NB4 (cell line): Measurements from ENCODE around the gene SLC6A6.
"Not testable (repeated sequence)": the region's sequence is repeated elsewhere in the genome, so short reads cannot be mapped to it uniquely, and the experiment has no call there.

ENCODE experiments used
- DNase-seq: peaks from one replicate; pipeline ENCODE4 v3.0.0; 2010; ENCODE audit warnings: low read depth
- H3K4me3 ChIP-seq: one replicate; pipeline ENCODE4 v1.5.1; 2011; ENCODE audit warnings: mild to moderate bottlenecking, low read depth, low read length, moderate library complexity
- CTCF ChIP-seq: IDR thresholded peaks from one replicate; pipeline ENCODE4 v1.5.1; 2012; ENCODE audit warnings: low read depth, low read length
- MYC ChIP-seq: IDR thresholded peaks from 2 replicates; pipeline ENCODE4 v1.6.1; 2011; ENCODE audit warnings: low read depth, low read length
- POLR2A ChIP-seq: IDR thresholded peaks from 2 replicates; pipeline ENCODE4 v1.6.1; 2011; ENCODE audit warnings: mild to moderate bottlenecking; ENCODE audit not compliant: insufficient read length; ENCODE audit errors: extremely low read depth
- TF ChIP-seq, protein P1 (sequence below): IDR thresholded peaks from 2 replicates; pipeline ENCODE4 v1.6.1; 2011; ENCODE audit warnings: low read depth, low read length

Gene SLC6A6

GRCh38 chr3:14404186-14404585 lies 1.8 kb downstream of the SLC6A6 start:
- TF ChIP-seq CTCF (no peak), MYC (no peak), POLR2A (no peak)
- TF ChIP-seq, protein P1, sequence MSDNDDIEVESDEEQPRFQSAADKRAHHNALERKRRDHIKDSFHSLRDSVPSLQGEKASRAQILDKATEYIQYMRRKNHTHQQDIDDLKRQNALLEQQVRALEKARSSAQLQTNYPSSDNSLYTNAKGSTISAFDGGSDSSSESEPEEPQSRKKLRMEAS, result no peak
- H3K4me3 ChIP-seq, result peak overlapping the region; percentile 100
- no peak for DNase-seq

DNA sequence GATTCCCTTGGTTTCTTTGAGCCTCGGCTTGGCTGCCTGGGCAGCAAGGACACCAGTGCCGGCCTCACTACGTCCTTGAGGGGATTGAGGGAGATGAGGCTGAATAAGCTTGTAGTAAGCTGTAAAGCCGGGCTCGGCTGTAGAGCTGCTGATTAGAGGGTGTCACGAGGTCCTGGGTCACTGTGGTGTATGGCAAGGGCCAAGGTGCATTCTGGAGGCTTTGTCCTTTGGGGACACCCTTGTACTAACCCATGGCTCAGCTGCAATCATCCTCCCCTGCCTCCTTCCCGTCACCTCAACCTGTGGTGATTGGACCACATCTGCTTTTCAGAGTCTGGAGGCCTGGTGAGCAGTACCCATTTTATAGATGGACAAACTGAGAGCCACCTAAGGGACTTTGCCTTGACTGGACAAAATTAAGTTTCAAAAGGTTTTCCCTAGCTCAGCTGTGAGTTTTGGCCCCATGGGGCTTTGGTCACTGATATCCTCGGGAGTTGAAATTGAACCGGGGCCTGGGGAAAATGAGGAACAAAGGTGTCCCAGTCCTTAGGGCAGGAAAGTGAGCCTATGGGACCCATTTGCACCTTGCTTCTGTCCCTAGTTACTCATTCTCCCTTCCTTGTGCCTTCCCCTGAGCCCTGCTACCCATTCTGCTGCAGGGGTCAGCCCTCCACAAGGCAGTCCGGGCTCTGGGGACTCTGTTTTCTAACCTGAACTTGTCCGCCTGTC lies 2.4 kb downstream of the SLC6A6 start:
- H3K4me3 ChIP-seq, result peak overlapping the region; percentile 100
- TF ChIP-seq CTCF (no peak), POLR2A (no peak), MYC (no peak)
- TF ChIP-seq, protein P1, result no peak
- DNase-seq, result peak; percentile 36

DNA sequence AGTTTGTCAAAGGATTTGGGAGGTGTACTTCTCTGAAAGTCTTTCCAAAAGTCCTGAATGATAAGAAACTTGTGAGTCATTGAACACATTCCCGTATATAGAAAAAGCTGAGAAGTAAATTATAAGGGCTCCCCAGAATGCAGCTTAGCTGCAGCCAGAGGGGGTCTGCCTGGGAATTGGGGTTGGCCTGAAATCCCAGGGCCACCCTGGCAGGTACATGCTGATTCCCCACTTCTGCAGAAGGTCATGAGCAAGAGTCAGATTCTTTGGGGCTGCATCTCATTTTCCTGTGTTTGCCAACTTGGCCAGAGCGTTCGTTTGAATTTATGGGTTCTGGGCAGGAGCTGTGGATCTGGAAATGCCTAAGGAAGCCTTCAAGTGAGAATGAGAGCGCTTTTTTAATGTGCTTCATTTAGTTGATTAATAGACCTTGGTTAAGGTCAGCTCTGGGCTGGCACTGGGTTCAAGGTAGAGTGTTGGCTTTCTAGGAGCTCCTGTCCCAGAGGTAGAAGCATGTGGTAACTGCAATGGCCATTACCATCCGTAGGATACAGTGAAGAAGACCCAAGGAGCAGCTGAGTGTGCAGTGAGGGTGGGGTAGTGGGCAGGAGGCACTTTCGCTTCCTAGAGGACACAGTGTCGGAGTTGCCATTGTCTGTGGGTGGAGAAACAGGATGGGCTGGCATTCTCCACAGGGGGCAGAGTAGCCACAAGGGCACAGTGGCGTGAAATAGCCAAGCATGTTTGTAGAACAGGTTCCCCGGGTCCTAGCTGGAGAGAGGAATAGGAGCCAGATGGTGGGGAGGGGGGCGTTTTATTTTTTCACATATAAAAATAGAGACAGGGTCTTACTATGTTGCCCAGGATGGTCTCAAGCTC lies 3.2 kb downstream of the SLC6A6 start:
- no peak for TF ChIP-seq CTCF
- no peak for DNase-seq
- peak overlapping the region; percentile 100 for H3K4me3 ChIP-seq

DNA sequence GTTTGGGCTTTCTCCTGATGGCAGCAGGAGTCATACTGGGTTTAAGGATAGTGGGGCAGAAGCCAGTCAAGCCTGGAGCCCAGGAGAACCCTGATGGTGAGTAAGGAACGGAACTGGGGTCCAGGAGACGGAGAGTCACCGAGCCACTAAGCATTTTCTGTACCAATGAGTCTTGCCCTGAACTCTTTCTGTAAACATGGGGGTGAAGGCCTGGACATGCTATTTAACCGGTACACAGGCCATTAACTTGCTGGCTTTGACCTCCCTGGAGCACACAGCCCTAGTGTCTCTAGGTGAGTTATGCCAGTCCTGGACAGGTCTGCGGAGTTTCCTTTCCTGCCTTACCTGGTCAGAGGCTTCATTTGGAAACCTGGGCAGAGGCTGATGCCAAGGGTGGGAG lies 3.9 kb downstream of the SLC6A6 start:
- DNase-seq, result no peak
- H3K4me3 ChIP-seq, result no peak overlapping the region
- TF ChIP-seq POLR2A, result no peak
- no peak for TF ChIP-seq CTCF
- TF ChIP-seq, protein P1, result no peak
- TF ChIP-seq MYC, result no peak

DNA sequence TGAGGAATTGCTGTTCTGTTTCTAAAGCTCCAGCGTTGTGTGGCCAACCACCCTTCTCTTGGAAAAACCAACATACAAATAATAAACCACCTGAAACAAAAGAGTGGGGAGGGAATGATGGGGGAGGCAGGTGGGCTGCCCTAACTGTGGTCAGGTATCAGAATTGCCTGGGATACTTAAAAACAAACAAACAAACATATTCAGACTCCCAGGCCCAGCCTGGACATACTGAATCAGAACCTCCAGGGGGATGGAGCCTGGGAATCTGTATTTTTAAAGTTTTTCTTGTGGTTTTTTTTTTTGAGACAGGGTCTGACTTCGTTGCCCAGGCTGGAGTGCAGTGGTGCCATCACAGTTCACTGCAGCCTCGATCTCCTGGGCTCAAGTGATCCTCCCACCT lies 4.4 kb downstream of the SLC6A6 start:
- DNase-seq, result no peak
- H3K4me3 ChIP-seq, result no peak overlapping the region
- TF ChIP-seq MYC, result no peak
- TF ChIP-seq, protein P1, result no peak

- TF ChIP-seq CTCF, result no peak
- TF ChIP-seq, protein P1, result no peak
- TF ChIP-seq MYC, result no peak
- TF ChIP-seq POLR2A, result no peak
- DNase-seq, result no peak
- no peak overlapping the region for H3K4me3 ChIP-seq
Observed at GRCh38 chr3:14407203-14407602, 4.8 kb downstream of the SLC6A6 start.

- not testable (repeated sequence) for H3K4me3 ChIP-seq, DNase-seq
Observed at GRCh38 chr3:14409779-14410063, 7.3 kb downstream of the SLC6A6 start.
